ENCODE measurements around the gene CCDC88B.

Gene CCDC88B

DNA sequence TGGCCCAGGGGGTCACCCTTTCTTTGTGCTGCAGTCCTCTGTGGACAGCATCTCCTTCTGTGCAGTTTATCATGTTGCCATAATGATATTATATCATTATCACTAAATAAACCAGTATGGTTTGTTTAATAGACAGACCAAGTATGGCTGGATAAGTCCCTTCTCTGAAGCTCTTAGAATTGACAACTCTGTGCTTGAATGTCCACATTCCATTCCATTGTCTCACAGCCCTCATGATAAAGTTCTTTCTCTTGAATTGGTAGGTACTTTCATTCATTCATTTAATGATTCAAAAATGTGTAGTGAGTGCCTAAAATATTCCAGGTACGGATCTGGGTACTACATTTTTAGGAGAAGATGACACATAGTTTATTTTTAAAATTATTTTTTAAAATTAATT is 26.7 kb downstream of the CCDC88B start:
- Histone ChIP-seq H3K9me3 (ENCODE audit: insufficient read depth, low read depth, low read length) (no peaks in the 10 kb centered on the region), H3K79me2 (ENCODE audit: insufficient read depth, low read length) (no peaks in the 10 kb centered on the region), H3K9me2 (replicated peaks; ENCODE audit: low read depth, low read length) (no peaks in the 10 kb centered on the region), H3F3A (ENCODE audit: low read depth) (no peaks in the 10 kb centered on the region), H3K36me3 (ENCODE audit: insufficient read depth, low read length) (peaks cover 14% of the 10 kb centered on the region; the same call in 1 of the 2 replicates), H4K20me1 (ENCODE audit: insufficient read depth, low read length, poor library complexity, severe bottlenecking) (no peaks in the 10 kb centered on the region), H2AFZ (ENCODE audit: low read length) (no peak overlapping the region), H3K4me3 (ENCODE audit: low read length, poor library complexity, severe bottlenecking) (no peak overlapping the region), H3K4me2 (ENCODE audit: low read depth, low read length, poor library complexity, severe bottlenecking) (no peak overlapping the region), H3K27me3 (ENCODE audit: insufficient read depth, low read length, poor library complexity, severe bottlenecking) (no peaks in the 10 kb centered on the region), H3K4me1 (ENCODE audit: insufficient read depth, low read length, poor library complexity, severe bottlenecking) (no peaks in the 10 kb centered on the region), H3K9ac (ENCODE audit: low read depth, low read length, poor library complexity, severe bottlenecking) (no peak overlapping the region)
- TF ChIP-seq EZH2phosphoT487 (IDR thresholded peaks at IDR 0.05; ENCODE audit: borderline replicate concordance): no peak
- TF ChIP-seq, protein P1, sequence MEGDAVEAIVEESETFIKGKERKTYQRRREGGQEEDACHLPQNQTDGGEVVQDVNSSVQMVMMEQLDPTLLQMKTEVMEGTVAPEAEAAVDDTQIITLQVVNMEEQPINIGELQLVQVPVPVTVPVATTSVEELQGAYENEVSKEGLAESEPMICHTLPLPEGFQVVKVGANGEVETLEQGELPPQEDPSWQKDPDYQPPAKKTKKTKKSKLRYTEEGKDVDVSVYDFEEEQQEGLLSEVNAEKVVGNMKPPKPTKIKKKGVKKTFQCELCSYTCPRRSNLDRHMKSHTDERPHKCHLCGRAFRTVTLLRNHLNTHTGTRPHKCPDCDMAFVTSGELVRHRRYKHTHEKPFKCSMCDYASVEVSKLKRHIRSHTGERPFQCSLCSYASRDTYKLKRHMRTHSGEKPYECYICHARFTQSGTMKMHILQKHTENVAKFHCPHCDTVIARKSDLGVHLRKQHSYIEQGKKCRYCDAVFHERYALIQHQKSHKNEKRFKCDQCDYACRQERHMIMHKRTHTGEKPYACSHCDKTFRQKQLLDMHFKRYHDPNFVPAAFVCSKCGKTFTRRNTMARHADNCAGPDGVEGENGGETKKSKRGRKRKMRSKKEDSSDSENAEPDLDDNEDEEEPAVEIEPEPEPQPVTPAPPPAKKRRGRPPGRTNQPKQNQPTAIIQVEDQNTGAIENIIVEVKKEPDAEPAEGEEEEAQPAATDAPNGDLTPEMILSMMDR (conservative IDR thresholded peaks at IDR 0.05; ENCODE audit: low read length): no peak

- no peak overlapping the region for H3K4me3 ChIP-seq (ENCODE audit: low read length, poor library complexity, severe bottlenecking)
- H2AFZ ChIP-seq (ENCODE audit: low read length): no peak overlapping the region
- H3K36me3 ChIP-seq (ENCODE audit: insufficient read depth, low read length): peaks cover 14% of the 10 kb centered on the region; the same call in 1 of the 2 replicates
- H3K27me3 ChIP-seq (ENCODE audit: insufficient read depth, low read length, poor library complexity, severe bottlenecking): no peaks in the 10 kb centered on the region
- no peaks in the 10 kb centered on the region for H3K79me2 ChIP-seq (ENCODE audit: insufficient read depth, low read length)
- H3K9me2 ChIP-seq (replicated peaks; ENCODE audit: low read depth, low read length): no peaks in the 10 kb centered on the region
- no peak overlapping the region for H3K9ac ChIP-seq (ENCODE audit: low read depth, low read length, poor library complexity, severe bottlenecking)
- H3F3A ChIP-seq (ENCODE audit: low read depth): no peaks in the 10 kb centered on the region
- no peaks in the 10 kb centered on the region for H4K20me1 ChIP-seq (ENCODE audit: insufficient read depth, low read length, poor library complexity, severe bottlenecking)
- H3K4me1 ChIP-seq (ENCODE audit: insufficient read depth, low read length, poor library complexity, severe bottlenecking): no peaks in the 10 kb centered on the region
- no peaks in the 10 kb centered on the region for H3K9me3 ChIP-seq (ENCODE audit: insufficient read depth, low read depth, low read length)
- TF ChIP-seq EZH2phosphoT487 (IDR thresholded peaks at IDR 0.05; ENCODE audit: borderline replicate concordance): no peak
- TF ChIP-seq, protein P1 (conservative IDR thresholded peaks at IDR 0.05; ENCODE audit: low read length): no peak
- H3K4me2 ChIP-seq (ENCODE audit: low read depth, low read length, poor library complexity, severe bottlenecking): no peak overlapping the region
Measured at GRCh38 chr11:64367931-64368672, 28.1 kb downstream of the CCDC88B start.

- no peaks in the 10 kb centered on the region for H3K9me3 ChIP-seq (ENCODE audit: insufficient read depth, low read depth, low read length)
- TF ChIP-seq, protein P1 (conservative IDR thresholded peaks at IDR 0.05; ENCODE audit: low read length): no peak
- TF ChIP-seq EZH2phosphoT487 (IDR thresholded peaks at IDR 0.05; ENCODE audit: borderline replicate concordance): no peak
- no peaks in the 10 kb centered on the region for H3K4me1 ChIP-seq (ENCODE audit: insufficient read depth, low read length, poor library complexity, severe bottlenecking)
- H2AFZ ChIP-seq (ENCODE audit: low read length): no peak overlapping the region
- H3K79me2 ChIP-seq (ENCODE audit: insufficient read depth, low read length): no peaks in the 10 kb centered on the region
- H3K27me3 ChIP-seq (ENCODE audit: insufficient read depth, low read length, poor library complexity, severe bottlenecking): no peaks in the 10 kb centered on the region
- no peaks in the 10 kb centered on the region for H3K9me2 ChIP-seq (replicated peaks; ENCODE audit: low read depth, low read length)
- H4K20me1 ChIP-seq (ENCODE audit: insufficient read depth, low read length, poor library complexity, severe bottlenecking): no peaks in the 10 kb centered on the region
- H3K4me3 ChIP-seq (ENCODE audit: low read length, poor library complexity, severe bottlenecking): no peak overlapping the region
- no peaks in the 10 kb centered on the region for H3F3A ChIP-seq (ENCODE audit: low read depth)
- no peak overlapping the region for H3K4me2 ChIP-seq (ENCODE audit: low read depth, low read length, poor library complexity, severe bottlenecking)
- H3K9ac ChIP-seq (ENCODE audit: low read depth, low read length, poor library complexity, severe bottlenecking): no peak overlapping the region
- H3K36me3 ChIP-seq (ENCODE audit: insufficient read depth, low read length): peaks cover 14% of the 10 kb centered on the region; the same call in 1 of the 2 replicates
Measured at GRCh38 chr11:64368673-64369074, 28.7 kb downstream of the CCDC88B start.
